HG02623 (cell line): ENCODE data around the gene PKP4.
A peak's percentile ranks its signal among the peaks of the same experiment; 100 is the strongest.

ENCODE experiments used
- ATAC-seq: cut with Tn5 transposase; IDR thresholded peaks from one replicate; pipeline ENCODE4 v1.9.1; 2021; ENCODE audit warnings: moderate library complexity; ENCODE audit not compliant: unreplicated experiment

Gene PKP4

DNA sequence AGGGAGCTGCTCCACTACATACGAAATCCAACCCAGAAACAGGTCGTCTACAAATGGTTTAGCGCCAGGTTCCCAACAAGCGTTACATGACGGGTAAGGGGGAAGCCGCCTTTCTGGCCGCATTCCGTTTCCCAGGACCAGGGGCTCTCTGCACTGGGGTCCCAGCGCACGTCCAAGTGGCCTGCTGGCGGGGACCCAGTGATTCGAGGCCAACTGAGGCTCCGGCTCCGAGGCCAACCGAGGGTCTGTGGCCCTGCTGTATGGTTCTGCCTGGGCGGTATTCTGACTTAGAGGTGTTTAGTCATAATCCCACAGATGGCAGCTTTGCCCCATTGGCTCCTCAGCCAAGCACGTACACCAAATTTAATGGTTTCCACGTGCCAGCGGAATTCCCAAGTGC lies 127.2 kb downstream of the PKP4 start:
- no peak for ATAC-seq

DNA sequence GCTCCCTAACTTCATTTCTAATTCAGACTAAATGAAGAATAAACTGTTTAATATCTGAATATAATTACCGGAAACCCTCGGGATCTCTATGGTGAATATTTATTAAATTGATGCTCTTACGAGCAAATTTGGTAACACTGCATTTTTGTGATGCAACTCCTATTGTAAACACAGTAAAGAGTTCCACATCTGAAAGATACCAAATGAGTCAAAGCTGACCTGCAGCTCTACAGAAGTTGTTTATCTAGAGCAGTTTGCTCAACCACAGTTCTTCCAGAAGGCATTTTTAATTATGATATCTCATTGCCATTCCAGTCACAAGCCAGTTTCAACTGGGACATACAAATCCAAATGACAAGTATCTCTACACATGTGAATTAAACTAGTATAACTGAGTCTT lies 129.7 kb downstream of the PKP4 start:
- no peak for ATAC-seq

GRCh38 chr2:158589303-158589702 lies 132.6 kb downstream of the PKP4 start:
- no peak for ATAC-seq

GRCh38 chr2:158598862-158599517 lies 142.2 kb downstream of the PKP4 start:
- no peak for ATAC-seq

DNA sequence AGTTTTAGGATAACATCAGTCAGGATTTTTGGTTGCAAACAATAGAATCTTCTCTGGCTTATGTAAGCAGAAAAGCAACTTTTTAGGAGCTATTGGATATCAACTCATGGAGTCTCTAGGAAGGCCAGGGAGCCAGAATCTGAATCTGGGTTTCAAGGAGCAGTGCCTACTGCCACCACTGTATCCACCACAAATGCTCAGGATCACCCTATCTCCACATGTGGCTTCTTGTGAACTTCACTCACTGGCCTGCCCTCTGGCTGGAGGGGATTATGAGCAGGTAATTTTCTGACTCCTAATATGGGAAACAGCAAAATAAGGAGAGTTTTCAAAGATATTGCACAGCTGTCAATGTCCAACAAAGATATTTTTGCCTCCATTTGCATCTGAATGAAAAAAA lies 142.9 kb downstream of the PKP4 start:
- no peak for ATAC-seq

DNA sequence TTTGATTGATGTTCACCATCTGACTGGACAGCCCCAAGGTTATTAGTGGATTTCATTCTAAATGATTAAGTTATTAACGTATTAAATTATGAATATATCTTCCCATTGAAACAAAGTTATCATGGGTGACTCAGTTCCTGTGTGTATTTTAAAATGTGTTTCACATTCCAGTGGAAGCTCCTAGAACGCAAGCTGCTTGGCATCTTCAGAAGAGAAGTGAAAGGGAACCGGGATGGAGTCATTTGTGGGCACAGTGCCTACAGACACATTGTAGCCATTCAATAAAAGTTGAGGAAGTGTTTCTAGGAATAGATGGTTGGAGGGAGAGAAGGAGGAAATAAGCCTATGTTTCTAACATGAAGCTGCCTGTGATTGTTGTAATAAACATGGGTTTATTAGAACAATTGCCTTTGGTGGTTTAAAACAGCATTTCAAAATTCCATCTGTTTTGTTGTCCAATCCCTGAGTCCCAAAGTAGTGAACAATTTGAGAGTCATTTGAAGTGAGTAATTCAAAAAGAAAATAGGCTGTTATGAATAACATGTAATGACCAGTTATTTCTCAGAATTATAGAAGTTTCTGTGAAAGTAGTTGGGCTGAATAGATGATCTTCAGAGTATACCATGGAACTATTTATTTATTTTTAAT lies 143.5 kb downstream of the PKP4 start:
- ATAC-seq, result no peak

DNA sequence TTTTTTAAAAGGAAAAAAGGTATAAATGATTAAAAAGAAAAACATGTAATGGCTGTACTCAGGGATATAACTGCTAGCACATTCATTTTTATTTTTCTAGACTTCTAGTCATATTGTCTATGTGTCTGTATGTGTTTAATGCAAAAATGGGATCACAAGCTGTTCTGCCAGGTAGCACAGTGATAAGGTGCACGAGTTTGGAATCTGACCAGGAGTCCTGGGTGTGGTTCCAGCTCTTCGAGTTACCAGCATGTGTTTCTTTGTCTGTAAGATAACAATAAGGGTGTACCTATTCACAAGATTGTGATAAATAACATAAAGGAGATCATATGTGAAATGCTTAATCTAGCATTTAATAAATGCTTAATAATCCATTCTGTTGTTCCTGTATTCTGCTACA lies 145.3 kb downstream of the PKP4 start:
- no peak for ATAC-seq

- ATAC-seq, result no peak
Observed at GRCh38 chr2:158603205-158603604, 146.5 kb downstream of the PKP4 start.

- no peak for ATAC-seq
Observed at GRCh38 chr2:158603986-158604385, 147.2 kb downstream of the PKP4 start.

GRCh38 chr2:158610059-158610458 lies 153.3 kb downstream of the PKP4 start:
- no peak for ATAC-seq

DNA sequence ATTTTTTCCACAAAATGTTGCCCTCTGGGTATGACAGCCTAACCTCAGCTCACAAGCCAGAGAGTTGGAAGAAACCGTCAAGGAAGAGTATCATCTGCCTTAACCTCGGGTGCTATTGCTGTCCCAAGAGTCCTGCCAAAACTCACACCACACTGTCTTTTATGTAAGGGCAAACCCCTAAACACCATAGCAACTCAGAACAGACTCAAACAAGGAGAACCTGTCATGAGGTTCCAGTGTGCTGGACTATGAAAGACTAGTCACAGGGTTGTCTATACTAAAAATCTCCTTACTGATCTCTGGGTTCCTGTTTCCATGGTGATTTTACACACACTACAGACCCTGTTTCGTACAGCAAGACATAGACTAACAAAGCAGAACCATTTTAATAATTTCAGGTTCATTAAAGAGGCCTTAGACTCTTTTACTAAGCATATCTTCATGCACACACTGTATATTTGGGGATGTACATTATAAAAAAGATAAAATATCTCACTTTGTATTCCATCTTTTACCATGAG lies 159.8 kb downstream of the PKP4 start:
- no peak for ATAC-seq

- ATAC-seq, result no peak
Observed at GRCh38 chr2:158618891-158619490, 162.2 kb downstream of the PKP4 start.

- ATAC-seq, result peak; percentile 36
Observed at GRCh38 chr2:158619496-158619895, 162.7 kb downstream of the PKP4 start.

GRCh38 chr2:158620656-158621055 lies 163.9 kb downstream of the PKP4 start:
- no peak for ATAC-seq

DNA sequence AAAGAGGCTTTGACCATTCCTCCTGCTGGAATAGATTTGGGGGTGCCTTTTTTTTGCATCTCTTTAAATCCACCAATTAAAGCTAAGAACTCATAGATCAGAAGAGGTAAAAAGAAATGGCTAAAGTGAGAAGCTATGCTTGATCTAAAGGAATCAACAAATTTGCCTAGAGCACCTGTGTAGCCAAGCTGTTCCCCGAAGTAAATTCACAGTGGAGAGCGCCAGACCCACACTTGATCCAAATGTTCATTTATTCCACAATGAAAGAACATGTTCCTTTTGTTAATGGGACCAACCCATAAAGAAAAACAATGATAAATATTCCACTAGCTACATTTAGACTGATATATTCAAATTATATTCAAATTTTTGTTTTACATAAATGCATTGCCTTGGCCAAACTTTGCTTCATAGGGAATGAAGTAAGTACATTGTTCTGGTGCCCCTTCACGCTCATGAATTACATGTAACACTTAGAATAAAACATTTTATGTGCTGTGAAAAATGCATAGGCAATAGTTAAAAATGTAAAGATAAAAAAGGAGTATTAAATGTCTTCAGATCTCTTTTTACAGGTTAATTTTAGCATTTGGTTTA lies 167.4 kb downstream of the PKP4 start:
- no peak for ATAC-seq

GRCh38 chr2:158624961-158625360 lies 168.2 kb downstream of the PKP4 start:
- ATAC-seq, result no peak

- no peak for ATAC-seq
Observed at GRCh38 chr2:158629116-158629515, 172.4 kb downstream of the PKP4 start.

GRCh38 chr2:158633261-158633660 lies 176.5 kb downstream of the PKP4 start:
- ATAC-seq, result no peak

GRCh38 chr2:158634627-158635026 lies 177.9 kb downstream of the PKP4 start:
- ATAC-seq, result no peak

- no peak for ATAC-seq
Observed at GRCh38 chr2:158635961-158636601, 179.3 kb downstream of the PKP4 start.

GRCh38 chr2:158637357-158637756 lies 180.6 kb downstream of the PKP4 start:
- ATAC-seq, result no peak
